SK-N-SH treated with all-trans-retinoic acid at 6 μM for 48 hours (cell line): Measurements from ENCODE around the gene SUPT3H.

Experiments
- ARNTL ChIP-seq: fragments of 450-650 bp; formaldehyde crosslinking; IDR thresholded peaks from 2 replicates; pipeline ENCODE4 v1.5.0; 2020; ENCODE audit warnings: low read depth, mild to moderate bottlenecking, moderate library complexity, borderline replicate concordance
- ESRRG ChIP-seq: fragments of 250-450 bp; sonication (Bioruptor Pico); IDR thresholded peaks from 2 replicates; pipeline ENCODE4 v1.6.1; 2021; ENCODE audit warnings: mild to moderate bottlenecking
- OSR1 ChIP-seq: fragments of 250-450 bp; sonication (Bioruptor Pico); IDR thresholded peaks from 2 replicates; pipeline ENCODE4 v1.8.0; 2022; ENCODE audit warnings: moderate library complexity, mild to moderate bottlenecking, inconsistent platforms
- PATZ1 ChIP-seq: fragments of 250-450 bp; sonication (Bioruptor Pico); IDR thresholded peaks from 2 replicates; pipeline ENCODE4 v1.8.0; 2020; ENCODE audit warnings: mild to moderate bottlenecking, moderate library complexity, borderline replicate concordance
- POU6F1 ChIP-seq: fragments of 250-450 bp; sonication (Bioruptor Pico); IDR thresholded peaks from 2 replicates; pipeline ENCODE4 v1.8.0; 2021; ENCODE audit warnings: low read depth, mild to moderate bottlenecking, moderate library complexity, borderline replicate concordance
- TOX ChIP-seq: fragments of 250-450 bp; sonication (Bioruptor Pico); IDR thresholded peaks from 2 replicates; pipeline ENCODE4 v1.8.0; 2021; ENCODE audit warnings: mild to moderate bottlenecking, moderate library complexity, borderline replicate concordance
- ZNF565 ChIP-seq: fragments of 450-650 bp; formaldehyde crosslinking; conservative IDR thresholded peaks from 2 replicates; pipeline ENCODE4 v1.5.0; 2020; ENCODE audit warnings: low read depth, mild to moderate bottlenecking, moderate library complexity
- ZNF70 ChIP-seq: fragments of 450-650 bp; formaldehyde crosslinking; IDR thresholded peaks from 2 replicates; pipeline ENCODE4 v1.5.0; 2020; ENCODE audit warnings: mild to moderate bottlenecking, moderate library complexity
- TF ChIP-seq, protein P1 (sequence below): fragments of 250-450 bp; sonication (Bioruptor Pico); IDR thresholded peaks from 2 replicates; pipeline ENCODE4 v1.5.1; 2020; ENCODE audit warnings: low read depth, mild to moderate bottlenecking, moderate library complexity

DNA sequence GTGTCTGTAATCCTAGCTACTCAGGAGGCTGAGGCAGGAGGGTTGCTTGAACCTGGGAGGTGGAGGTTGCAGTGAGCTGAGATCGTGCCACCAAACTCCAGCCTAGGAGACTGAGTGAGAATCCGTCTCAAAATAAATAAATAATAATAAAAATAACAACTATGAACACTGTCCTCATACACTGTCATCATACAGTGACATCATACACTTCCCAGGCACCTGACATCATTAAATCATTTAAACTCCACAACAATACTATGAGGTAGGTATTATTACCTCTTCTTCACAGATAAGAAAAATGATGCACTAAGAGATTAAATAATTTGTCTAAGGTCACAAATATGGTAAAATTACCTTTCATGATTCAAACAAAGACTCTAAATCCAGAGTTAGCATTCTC lies 250.5 kb downstream of the SUPT3H start:
- TF ChIP-seq, protein P1, sequence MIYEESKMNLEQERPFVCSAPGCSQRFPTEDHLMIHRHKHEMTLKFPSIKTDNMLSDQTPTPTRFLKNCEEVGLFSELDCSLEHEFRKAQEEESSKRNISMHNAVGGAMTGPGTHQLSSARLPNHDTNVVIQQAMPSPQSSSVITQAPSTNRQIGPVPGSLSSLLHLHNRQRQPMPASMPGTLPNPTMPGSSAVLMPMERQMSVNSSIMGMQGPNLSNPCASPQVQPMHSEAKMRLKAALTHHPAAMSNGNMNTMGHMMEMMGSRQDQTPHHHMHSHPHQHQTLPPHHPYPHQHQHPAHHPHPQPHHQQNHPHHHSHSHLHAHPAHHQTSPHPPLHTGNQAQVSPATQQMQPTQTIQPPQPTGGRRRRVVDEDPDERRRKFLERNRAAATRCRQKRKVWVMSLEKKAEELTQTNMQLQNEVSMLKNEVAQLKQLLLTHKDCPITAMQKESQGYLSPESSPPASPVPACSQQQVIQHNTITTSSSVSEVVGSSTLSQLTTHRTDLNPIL (CRISPR knock-in tag) = no peak
- TF ChIP-seq PATZ1 (CRISPR knock-in tag) (no peak), ARNTL (CRISPR knock-in tag) (no peak), ZNF565 (CRISPR knock-in tag) (no peak), POU6F1 (CRISPR knock-in tag) (no peak), OSR1 (no peak), TOX (CRISPR knock-in tag) (no peak), ESRRG (no peak), ZNF70 (CRISPR knock-in tag) (no peak)
